ENCODE results near the gene DNPH1. TPM values are rescaled to one million over a fixed set of nuclear protein-coding genes. Genes with fewer than 3 reads are reported as not detected.

The DNPH1 gene
- polyA plus RNA-seq, 1 donor from 2014 or later = 48.3 TPM

GRCh38 chr6:43262780-43263313 lies 33.6 kb upstream of the DNPH1 start:
- Histone ChIP-seq H4K20me1 (ENCODE audit: insufficient read depth) (no peaks in the 10 kb centered on the region), H3K4me2 (ENCODE audit: low read length) (no peak overlapping the region), H2AFZ (ENCODE audit: low read depth, low read length) (no peak overlapping the region), H3K9me3 (ENCODE audit: low read length) (no peaks in the 10 kb centered on the region), H3K27me3 (ENCODE audit: insufficient read depth, low read depth, low read length) (no peaks in the 10 kb centered on the region), H3K27ac (ENCODE audit: low read length) (no peak overlapping the region), H3K4me3 (ENCODE audit: low read length) (no peak overlapping the region), H3K9me2 (ENCODE audit: insufficient read depth, low read length) (no peaks in the 10 kb centered on the region), H3K9ac (ENCODE audit: low read length) (no peak overlapping the region), H3K36me3 (ENCODE audit: insufficient read depth, low read length) (peaks cover 4% of the 10 kb centered on the region), H3F3A (ENCODE audit: insufficient read depth, low read length, poor library complexity, severe bottlenecking) (no peaks in the 10 kb centered on the region), H3K79me2 (replicated peaks; ENCODE audit: insufficient read depth, low read length) (no peaks in the 10 kb centered on the region)
- TF ChIP-seq EZH2 (IDR thresholded peaks at IDR 0.05; ENCODE audit: borderline replicate concordance, insufficient read depth, low read length, poor library complexity, severe bottlenecking) = no peak
- TF ChIP-seq, protein P1, sequence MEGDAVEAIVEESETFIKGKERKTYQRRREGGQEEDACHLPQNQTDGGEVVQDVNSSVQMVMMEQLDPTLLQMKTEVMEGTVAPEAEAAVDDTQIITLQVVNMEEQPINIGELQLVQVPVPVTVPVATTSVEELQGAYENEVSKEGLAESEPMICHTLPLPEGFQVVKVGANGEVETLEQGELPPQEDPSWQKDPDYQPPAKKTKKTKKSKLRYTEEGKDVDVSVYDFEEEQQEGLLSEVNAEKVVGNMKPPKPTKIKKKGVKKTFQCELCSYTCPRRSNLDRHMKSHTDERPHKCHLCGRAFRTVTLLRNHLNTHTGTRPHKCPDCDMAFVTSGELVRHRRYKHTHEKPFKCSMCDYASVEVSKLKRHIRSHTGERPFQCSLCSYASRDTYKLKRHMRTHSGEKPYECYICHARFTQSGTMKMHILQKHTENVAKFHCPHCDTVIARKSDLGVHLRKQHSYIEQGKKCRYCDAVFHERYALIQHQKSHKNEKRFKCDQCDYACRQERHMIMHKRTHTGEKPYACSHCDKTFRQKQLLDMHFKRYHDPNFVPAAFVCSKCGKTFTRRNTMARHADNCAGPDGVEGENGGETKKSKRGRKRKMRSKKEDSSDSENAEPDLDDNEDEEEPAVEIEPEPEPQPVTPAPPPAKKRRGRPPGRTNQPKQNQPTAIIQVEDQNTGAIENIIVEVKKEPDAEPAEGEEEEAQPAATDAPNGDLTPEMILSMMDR (IDR thresholded peaks at IDR 0.05; ENCODE audit: poor library complexity, severe bottlenecking) = no peak
- no peak for TF ChIP-seq POLR2AphosphoS5 (IDR thresholded peaks at IDR 0.05)
- no peak for TF ChIP-seq TAF1 (IDR thresholded peaks at IDR 0.05; ENCODE audit: low read depth)
- no peak for TF ChIP-seq RAD21 (conservative IDR thresholded peaks at IDR 0.05)
- TF ChIP-seq REST (IDR thresholded peaks at IDR 0.05; ENCODE audit: borderline replicate concordance) = no peak
- TF ChIP-seq EP300 (conservative IDR thresholded peaks at IDR 0.05; ENCODE audit: poor library complexity, severe bottlenecking) = no peak

GRCh38 chr6:43262000-43262779 lies 32.9 kb upstream of the DNPH1 start:
- Histone ChIP-seq H3F3A (ENCODE audit: insufficient read depth, low read length, poor library complexity, severe bottlenecking) (no peaks in the 10 kb centered on the region), H3K4me3 (ENCODE audit: low read length) (no peak overlapping the region), H4K20me1 (ENCODE audit: insufficient read depth) (no peaks in the 10 kb centered on the region), H3K27ac (ENCODE audit: low read length) (no peak overlapping the region), H3K9me2 (ENCODE audit: insufficient read depth, low read length) (no peaks in the 10 kb centered on the region), H3K27me3 (ENCODE audit: insufficient read depth, low read depth, low read length) (no peaks in the 10 kb centered on the region), H3K4me2 (ENCODE audit: low read length) (no peak overlapping the region), H3K9me3 (ENCODE audit: low read length) (no peaks in the 10 kb centered on the region), H2AFZ (ENCODE audit: low read depth, low read length) (no peak overlapping the region), H3K79me2 (replicated peaks; ENCODE audit: insufficient read depth, low read length) (no peaks in the 10 kb centered on the region), H3K36me3 (ENCODE audit: insufficient read depth, low read length) (peaks cover 4% of the 10 kb centered on the region), H3K9ac (ENCODE audit: low read length) (no peak overlapping the region)
- TF ChIP-seq, protein P1 (IDR thresholded peaks at IDR 0.05; ENCODE audit: poor library complexity, severe bottlenecking) = no peak
- TF ChIP-seq REST (IDR thresholded peaks at IDR 0.05; ENCODE audit: borderline replicate concordance) (no peak), EZH2 (IDR thresholded peaks at IDR 0.05; ENCODE audit: borderline replicate concordance, insufficient read depth, low read length, poor library complexity, severe bottlenecking) (no peak), TAF1 (IDR thresholded peaks at IDR 0.05; ENCODE audit: low read depth) (no peak), RAD21 (conservative IDR thresholded peaks at IDR 0.05) (no peak), SMC3 (conservative IDR thresholded peaks at IDR 0.05; ENCODE audit: poor library complexity) (no peak), POLR2AphosphoS5 (IDR thresholded peaks at IDR 0.05) (no peak), MXI1 (conservative IDR thresholded peaks at IDR 0.05; ENCODE audit: poor library complexity, severe bottlenecking) (no peak), EP300 (conservative IDR thresholded peaks at IDR 0.05; ENCODE audit: poor library complexity, severe bottlenecking) (no peak)

Measured in neural cell (in vitro differentiated cells).